HepG2 (cell line): ENCODE results near the gene NUDT17. TPM values are rescaled to one million over a fixed set of nuclear protein-coding genes. Genes with fewer than 3 reads are reported as not detected.

Experiments used
- ARNTL ChIP-seq: sonication (generic); formaldehyde crosslinking; IDR thresholded peaks from 2 replicates; pipeline ENCODE4 v1.4.0; 2020; ENCODE audit warnings: mild to moderate bottlenecking, missing genetic modification reagents
- FOXK2 ChIP-seq: fragments of 450-650 bp; IDR thresholded peaks from 2 replicates; pipeline ENCODE4 v1.6.1; 2016
- NR2C2 ChIP-seq: sonication (generic); formaldehyde crosslinking; IDR thresholded peaks from 2 replicates; pipeline ENCODE4 v1.4.0; 2020; ENCODE audit warnings: missing genetic modification reagents, mild to moderate bottlenecking, moderate library complexity, borderline replicate concordance
- SRSF4 ChIP-seq: fragments of 200-400 bp; formaldehyde crosslinking; IDR thresholded peaks from one replicate; pipeline ENCODE4 v1.6.1; 2018; ENCODE audit warnings: mild to moderate bottlenecking, low read depth, low read length, moderate library complexity; ENCODE audit not compliant: poor library complexity, severe bottlenecking
- TEAD2 ChIP-seq: sonication (generic); formaldehyde crosslinking; IDR thresholded peaks from 2 replicates; pipeline ENCODE4 v1.9.0; 2021; ENCODE audit warnings: missing genetic modification reagents
- ZEB1 ChIP-seq: IDR thresholded peaks from 2 replicates; pipeline ENCODE4 v1.6.1; 2012; ENCODE audit warnings: mild to moderate bottlenecking, low read depth, inconsistent platforms; ENCODE audit not compliant: insufficient replicate concordance
- ZNF253 ChIP-seq: sonication (generic); formaldehyde crosslinking; IDR thresholded peaks from 2 replicates; pipeline ENCODE4 v1.8.0; 2022; ENCODE audit warnings: mild to moderate bottlenecking, missing genetic modification reagents, borderline replicate concordance
- ZNF331 ChIP-seq: sonication (generic); formaldehyde crosslinking; IDR thresholded peaks from 2 replicates; pipeline ENCODE4 v1.4.0; 2020; ENCODE audit warnings: missing genetic modification reagents
- ZNF572 ChIP-seq: sonication (generic); formaldehyde crosslinking; IDR thresholded peaks from 2 replicates; pipeline ENCODE4 v1.5.1; 2020; ENCODE audit warnings: mild to moderate bottlenecking, missing genetic modification reagents
- ZNF670 ChIP-seq: sonication (generic); formaldehyde crosslinking; IDR thresholded peaks from 2 replicates; pipeline ENCODE4 v1.8.0; 2022; ENCODE audit warnings: mild to moderate bottlenecking, missing genetic modification reagents, borderline replicate concordance
- polyA plus RNA-seq, 8 experiments: library from polyadenylated mRNA; depleted of rRNA in 3 of 8; stranded (reverse) in 7 of 8; unstranded in 1 of 8; fragments of >200 nt; fragmentation: Illumina TruSeq in 4 of 8; extraction: Trizol in 4 of 8; gene quantifications; 2 replicates each; pipeline versions ENCODE4 v1.2.1 to v1.2.3, GENCODE V29; 2011 to 2016; ENCODE audit warnings: low read depth in 4 of 8, missing spikeins in 1 of 8, mixed read lengths in 1 of 8; ENCODE audit not compliant: insufficient read depth in 1 of 8
- total RNA-seq, 5 experiments: library from RNA; depleted of rRNA; stranded (reverse); fragments of >200 nt; fragmentation: Illumina TruSeq; extraction: Trizol; gene quantifications; 2 replicates each; pipeline ENCODE4 v1.2.3, GENCODE V29; 2016; ENCODE audit warnings: low read depth in 1 of 5
- TF ChIP-seq, protein P1 (sequence below): sonication (generic); formaldehyde crosslinking; IDR thresholded peaks from 2 replicates; pipeline ENCODE4 v1.9.0; 2021; ENCODE audit warnings: mild to moderate bottlenecking, missing genetic modification reagents
- TF ChIP-seq, protein P2 (sequence below): sonication (generic); formaldehyde crosslinking; IDR thresholded peaks from 2 replicates; pipeline ENCODE4 v1.4.0; 2020; ENCODE audit warnings: low read depth, mild to moderate bottlenecking, missing genetic modification reagents
- TF ChIP-seq, protein P3 (sequence below): sonication (generic); formaldehyde crosslinking; IDR thresholded peaks from 2 replicates; pipeline ENCODE4 v1.4.0; 2020; ENCODE audit warnings: missing genetic modification reagents, borderline replicate concordance
- TF ChIP-seq, protein P4 (sequence below): IDR thresholded peaks from 2 replicates; pipeline ENCODE4 v1.6.1; 2012; ENCODE audit warnings: low read depth, low read length, improper control_type of control experiment
- TF ChIP-seq, protein P5 (sequence below): sonication (generic); formaldehyde crosslinking; IDR thresholded peaks from 2 replicates; pipeline ENCODE4 v1.4.0; 2020; ENCODE audit warnings: mild to moderate bottlenecking, missing genetic modification reagents
- TF ChIP-seq, protein P6 (sequence below): sonication (generic); formaldehyde crosslinking; conservative IDR thresholded peaks from 2 replicates; pipeline ENCODE4 v1.8.0; 2022; ENCODE audit warnings: mild to moderate bottlenecking, moderate library complexity, missing genetic modification reagents

NUDT17 gene
- total and polyA plus RNA-seq, 2 of the 13 experiments (the other 11 are each of a cell fraction or from before 2014, with no cell fraction given), result 2.6 to 5.8 TPM

DNA sequence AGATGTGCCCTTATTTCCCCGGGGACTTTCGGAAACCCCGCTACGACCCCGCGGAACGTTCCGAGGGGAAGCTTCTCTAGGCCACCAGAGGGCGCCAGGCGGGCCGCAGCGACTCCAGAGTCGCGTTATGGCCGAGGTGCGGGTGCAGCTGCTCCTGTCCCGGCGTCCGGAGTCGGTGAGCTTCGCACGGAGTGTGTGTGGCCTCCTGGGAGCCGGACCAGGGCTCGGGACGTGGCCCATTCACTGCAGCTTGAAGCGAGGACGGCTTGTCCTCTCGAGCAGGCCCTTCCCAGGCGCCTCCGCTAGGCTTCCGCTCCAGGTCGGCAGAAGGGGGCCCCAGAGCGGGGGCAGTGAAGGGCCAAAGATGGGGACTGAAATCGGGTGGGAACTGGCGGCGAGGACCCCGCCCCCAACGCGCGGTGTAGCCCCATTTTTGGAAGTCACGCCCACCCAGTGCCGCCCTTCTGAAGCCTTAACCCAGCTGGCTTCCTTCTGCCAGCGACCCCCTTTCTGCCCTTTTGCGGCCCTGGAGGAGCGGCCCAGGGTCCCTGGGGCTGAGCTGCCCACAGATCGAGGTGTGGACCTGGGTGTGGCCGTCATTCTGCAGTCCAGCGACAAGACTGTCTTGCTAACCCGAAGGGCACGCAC is at the start of gene NUDT17 (continued):
- TF ChIP-seq, protein P1, sequence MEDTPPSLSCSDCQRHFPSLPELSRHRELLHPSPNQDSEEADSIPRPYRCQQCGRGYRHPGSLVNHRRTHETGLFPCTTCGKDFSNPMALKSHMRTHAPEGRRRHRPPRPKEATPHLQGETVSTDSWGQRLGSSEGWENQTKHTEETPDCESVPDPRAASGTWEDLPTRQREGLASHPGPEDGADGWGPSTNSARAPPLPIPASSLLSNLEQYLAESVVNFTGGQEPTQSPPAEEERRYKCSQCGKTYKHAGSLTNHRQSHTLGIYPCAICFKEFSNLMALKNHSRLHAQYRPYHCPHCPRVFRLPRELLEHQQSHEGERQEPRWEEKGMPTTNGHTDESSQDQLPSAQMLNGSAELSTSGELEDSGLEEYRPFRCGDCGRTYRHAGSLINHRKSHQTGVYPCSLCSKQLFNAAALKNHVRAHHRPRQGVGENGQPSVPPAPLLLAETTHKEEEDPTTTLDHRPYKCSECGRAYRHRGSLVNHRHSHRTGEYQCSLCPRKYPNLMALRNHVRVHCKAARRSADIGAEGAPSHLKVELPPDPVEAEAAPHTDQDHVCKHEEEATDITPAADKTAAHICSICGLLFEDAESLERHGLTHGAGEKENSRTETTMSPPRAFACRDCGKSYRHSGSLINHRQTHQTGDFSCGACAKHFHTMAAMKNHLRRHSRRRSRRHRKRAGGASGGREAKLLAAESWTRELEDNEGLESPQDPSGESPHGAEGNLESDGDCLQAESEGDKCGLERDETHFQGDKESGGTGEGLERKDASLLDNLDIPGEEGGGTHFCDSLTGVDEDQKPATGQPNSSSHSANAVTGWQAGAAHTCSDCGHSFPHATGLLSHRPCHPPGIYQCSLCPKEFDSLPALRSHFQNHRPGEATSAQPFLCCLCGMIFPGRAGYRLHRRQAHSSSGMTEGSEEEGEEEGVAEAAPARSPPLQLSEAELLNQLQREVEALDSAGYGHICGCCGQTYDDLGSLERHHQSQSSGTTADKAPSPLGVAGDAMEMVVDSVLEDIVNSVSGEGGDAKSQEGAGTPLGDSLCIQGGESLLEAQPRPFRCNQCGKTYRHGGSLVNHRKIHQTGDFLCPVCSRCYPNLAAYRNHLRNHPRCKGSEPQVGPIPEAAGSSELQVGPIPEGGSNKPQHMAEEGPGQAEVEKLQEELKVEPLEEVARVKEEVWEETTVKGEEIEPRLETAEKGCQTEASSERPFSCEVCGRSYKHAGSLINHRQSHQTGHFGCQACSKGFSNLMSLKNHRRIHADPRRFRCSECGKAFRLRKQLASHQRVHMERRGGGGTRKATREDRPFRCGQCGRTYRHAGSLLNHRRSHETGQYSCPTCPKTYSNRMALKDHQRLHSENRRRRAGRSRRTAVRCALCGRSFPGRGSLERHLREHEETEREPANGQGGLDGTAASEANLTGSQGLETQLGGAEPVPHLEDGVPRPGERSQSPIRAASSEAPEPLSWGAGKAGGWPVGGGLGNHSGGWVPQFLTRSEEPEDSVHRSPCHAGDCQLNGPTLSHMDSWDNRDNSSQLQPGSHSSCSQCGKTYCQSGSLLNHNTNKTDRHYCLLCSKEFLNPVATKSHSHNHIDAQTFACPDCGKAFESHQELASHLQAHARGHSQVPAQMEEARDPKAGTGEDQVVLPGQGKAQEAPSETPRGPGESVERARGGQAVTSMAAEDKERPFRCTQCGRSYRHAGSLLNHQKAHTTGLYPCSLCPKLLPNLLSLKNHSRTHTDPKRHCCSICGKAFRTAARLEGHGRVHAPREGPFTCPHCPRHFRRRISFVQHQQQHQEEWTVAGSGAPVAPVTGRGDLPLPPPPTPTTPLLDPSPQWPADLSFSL, result no peak
- TF ChIP-seq ZEB1 (no peak), ZNF572 (CRISPR knock-in tag) (0 out of 2 replicates have a peak, but pooled peaks have one; percentile 41), ARNTL (CRISPR knock-in tag) (no peak), TEAD2 (no peak), SRSF4 (no peak), FOXK2 (no peak), ZNF253 (CRISPR knock-in tag) (no peak), ZNF670 (CRISPR knock-in tag) (peak; percentile 47; the same call in 1 of the 2 replicates), NR2C2 (no peak), ZNF331 (CRISPR knock-in tag) (peak; percentile 70; the same call in 1 of the 2 replicates)
- TF ChIP-seq, protein P2, sequence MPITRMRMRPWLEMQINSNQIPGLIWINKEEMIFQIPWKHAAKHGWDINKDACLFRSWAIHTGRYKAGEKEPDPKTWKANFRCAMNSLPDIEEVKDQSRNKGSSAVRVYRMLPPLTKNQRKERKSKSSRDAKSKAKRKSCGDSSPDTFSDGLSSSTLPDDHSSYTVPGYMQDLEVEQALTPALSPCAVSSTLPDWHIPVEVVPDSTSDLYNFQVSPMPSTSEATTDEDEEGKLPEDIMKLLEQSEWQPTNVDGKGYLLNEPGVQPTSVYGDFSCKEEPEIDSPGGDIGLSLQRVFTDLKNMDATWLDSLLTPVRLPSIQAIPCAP (CRISPR knock-in tag), result no peak
- TF ChIP-seq, protein P3, sequence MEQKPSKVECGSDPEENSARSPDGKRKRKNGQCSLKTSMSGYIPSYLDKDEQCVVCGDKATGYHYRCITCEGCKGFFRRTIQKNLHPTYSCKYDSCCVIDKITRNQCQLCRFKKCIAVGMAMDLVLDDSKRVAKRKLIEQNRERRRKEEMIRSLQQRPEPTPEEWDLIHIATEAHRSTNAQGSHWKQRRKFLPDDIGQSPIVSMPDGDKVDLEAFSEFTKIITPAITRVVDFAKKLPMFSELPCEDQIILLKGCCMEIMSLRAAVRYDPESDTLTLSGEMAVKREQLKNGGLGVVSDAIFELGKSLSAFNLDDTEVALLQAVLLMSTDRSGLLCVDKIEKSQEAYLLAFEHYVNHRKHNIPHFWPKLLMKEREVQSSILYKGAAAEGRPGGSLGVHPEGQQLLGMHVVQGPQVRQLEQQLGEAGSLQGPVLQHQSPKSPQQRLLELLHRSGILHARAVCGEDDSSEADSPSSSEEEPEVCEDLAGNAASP (CRISPR knock-in tag), result 0 out of 2 replicates have a peak, but pooled peaks have one; percentile 19
- TF ChIP-seq, protein P4, sequence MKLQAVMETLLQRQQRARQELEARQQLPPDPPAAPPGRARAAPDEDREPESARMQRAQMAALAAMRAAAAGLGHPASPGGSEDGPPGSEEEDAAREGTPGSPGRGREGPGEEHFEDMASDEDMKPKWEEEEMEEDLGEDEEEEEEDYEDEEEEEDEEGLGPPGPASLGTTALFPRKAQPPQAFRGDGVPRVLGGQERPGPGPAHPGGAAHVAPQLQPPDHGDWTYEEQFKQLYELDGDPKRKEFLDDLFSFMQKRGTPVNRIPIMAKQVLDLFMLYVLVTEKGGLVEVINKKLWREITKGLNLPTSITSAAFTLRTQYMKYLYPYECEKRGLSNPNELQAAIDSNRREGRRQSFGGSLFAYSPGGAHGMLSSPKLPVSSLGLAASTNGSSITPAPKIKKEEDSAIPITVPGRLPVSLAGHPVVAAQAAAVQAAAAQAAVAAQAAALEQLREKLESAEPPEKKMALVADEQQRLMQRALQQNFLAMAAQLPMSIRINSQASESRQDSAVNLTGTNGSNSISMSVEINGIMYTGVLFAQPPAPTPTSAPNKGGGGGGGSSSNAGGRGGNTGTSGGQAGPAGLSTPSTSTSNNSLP, result no peak
- TF ChIP-seq, protein P5, sequence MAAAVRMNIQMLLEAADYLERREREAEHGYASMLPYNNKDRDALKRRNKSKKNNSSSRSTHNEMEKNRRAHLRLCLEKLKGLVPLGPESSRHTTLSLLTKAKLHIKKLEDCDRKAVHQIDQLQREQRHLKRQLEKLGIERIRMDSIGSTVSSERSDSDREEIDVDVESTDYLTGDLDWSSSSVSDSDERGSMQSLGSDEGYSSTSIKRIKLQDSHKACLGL, result peak; percentile 77
- TF ChIP-seq, protein P6, sequence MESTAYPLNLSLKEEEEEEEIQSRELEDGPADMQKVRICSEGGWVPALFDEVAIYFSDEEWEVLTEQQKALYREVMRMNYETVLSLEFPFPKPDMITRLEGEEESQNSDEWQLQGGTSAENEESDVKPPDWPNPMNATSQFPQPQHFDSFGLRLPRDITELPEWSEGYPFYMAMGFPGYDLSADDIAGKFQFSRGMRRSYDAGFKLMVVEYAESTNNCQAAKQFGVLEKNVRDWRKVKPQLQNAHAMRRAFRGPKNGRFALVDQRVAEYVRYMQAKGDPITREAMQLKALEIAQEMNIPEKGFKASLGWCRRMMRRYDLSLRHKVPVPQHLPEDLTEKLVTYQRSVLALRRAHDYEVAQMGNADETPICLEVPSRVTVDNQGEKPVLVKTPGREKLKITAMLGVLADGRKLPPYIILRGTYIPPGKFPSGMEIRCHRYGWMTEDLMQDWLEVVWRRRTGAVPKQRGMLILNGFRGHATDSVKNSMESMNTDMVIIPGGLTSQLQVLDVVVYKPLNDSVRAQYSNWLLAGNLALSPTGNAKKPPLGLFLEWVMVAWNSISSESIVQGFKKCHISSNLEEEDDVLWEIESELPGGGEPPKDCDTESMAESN (CRISPR knock-in tag), result peak; percentile 63
